Osteoblast (primary cell): ENCODE results near the gene HOXB2. TPM values are rescaled to one million over a fixed set of nuclear protein-coding genes. Genes with fewer than 3 reads are reported as not detected.

Experiments used
- DNase-seq: peaks from one replicate; pipeline ENCODE4 v3.0.0; 2011; ENCODE audit warnings: low spot score, mixed read lengths; ENCODE audit not compliant: insufficient read length; ENCODE audit errors: missing footprints
- H2AFZ ChIP-seq: 2 replicates; pipeline ENCODE4 v1.6.0; 2011; ENCODE audit warnings: mild to moderate bottlenecking, low read length
- H3K27ac ChIP-seq: 2 replicates; pipeline ENCODE4 v1.5.1; 2011; ENCODE audit warnings: mild to moderate bottlenecking, low read depth, low read length, moderate library complexity
- H3K27me3 ChIP-seq: 2 replicates; pipeline ENCODE4 v1.6.0; 2012; ENCODE audit warnings: mild to moderate bottlenecking, control low read depth, inconsistent platforms, low read length, moderate library complexity; ENCODE audit not compliant: insufficient read depth
- H3K36me3 ChIP-seq: 2 replicates; pipeline ENCODE4 v1.5.1; 2011; ENCODE audit warnings: mild to moderate bottlenecking, low read length, control low read depth, moderate library complexity; ENCODE audit not compliant: insufficient read depth
- H3K4me1 ChIP-seq: 2 replicates; pipeline ENCODE4 v1.5.1; 2011; ENCODE audit warnings: mild to moderate bottlenecking, low read length, control low read depth, moderate library complexity; ENCODE audit not compliant: insufficient read depth
- H3K4me2 ChIP-seq: 2 replicates; pipeline ENCODE4 v1.6.0; 2011; ENCODE audit warnings: mild to moderate bottlenecking, low read length; ENCODE audit not compliant: insufficient read depth
- H3K4me3 ChIP-seq: fragments of 200-600 bp; sonication (generic); 3 replicates; pipeline ENCODE4 v1.5.1; 2012; ENCODE audit warnings: mild to moderate bottlenecking, low read length, inconsistent platforms; ENCODE audit not compliant: insufficient read depth
- H3K79me2 ChIP-seq: 2 replicates; pipeline ENCODE4 v1.6.0; 2012; ENCODE audit warnings: mild to moderate bottlenecking, low read length, control low read depth, inconsistent platforms; ENCODE audit not compliant: insufficient read depth
- H3K9me3 ChIP-seq: 2 replicates; pipeline ENCODE4 v1.5.1; 2011; ENCODE audit warnings: low read depth, low read length, control low read depth
- H4K20me1 ChIP-seq: 2 replicates; pipeline ENCODE4 v1.6.0; 2012; ENCODE audit warnings: mild to moderate bottlenecking, low read length, control low read depth; ENCODE audit not compliant: insufficient read depth
- CTCF ChIP-seq: IDR thresholded peaks from 2 replicates; pipeline ENCODE4 v1.5.1; 2011; ENCODE audit warnings: mild to moderate bottlenecking, low read depth, low read length, moderate library complexity; ENCODE audit errors: extremely low read depth
- total RNA-seq: library from RNA; depleted of rRNA; stranded (reverse); fragments of >200 nt; gene quantifications from 2 replicates; pipeline ENCODE4 v1.2.3, GENCODE V29; 2012

Gene HOXB2
- total RNA-seq, 1 donor: 3.3 TPM

DNA sequence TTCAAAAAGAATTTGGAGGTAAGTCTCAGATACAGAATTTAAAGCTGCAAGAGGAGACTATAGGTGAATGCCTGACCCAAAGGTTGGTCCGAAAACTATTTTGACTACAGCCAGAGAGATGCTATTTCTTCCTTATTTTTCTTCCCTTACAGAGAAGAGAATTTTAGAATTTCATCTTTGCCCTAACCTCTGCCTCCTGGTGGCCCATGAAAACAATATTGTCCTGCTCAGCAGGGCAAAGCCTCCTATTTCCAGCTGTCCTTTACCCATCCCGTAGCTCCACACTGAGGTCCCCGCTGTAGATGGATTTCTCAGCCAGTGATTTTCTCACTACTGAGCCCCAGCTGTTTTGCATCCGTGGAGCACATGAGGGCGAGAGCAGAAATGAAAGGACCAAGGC lies 38.7 kb downstream of the HOXB2 start:
- Histone ChIP-seq H3K4me1 (peaks cover 11% of the 10 kb centered on the region), H3K79me2 (no peaks in the 10 kb centered on the region), H3K4me2 (no peak overlapping the region), H3K27ac (no peak overlapping the region), H4K20me1 (no peaks in the 10 kb centered on the region), H3K9me3 (no peaks in the 10 kb centered on the region), H3K27me3 (peaks cover 25% of the 10 kb centered on the region), H3K36me3 (no peaks in the 10 kb centered on the region), H3K4me3 (no peak overlapping the region), H2AFZ (no peak overlapping the region)
- TF ChIP-seq CTCF: no peak
- DNase-seq: no peak

- H3K36me3 ChIP-seq: no peaks in the 10 kb centered on the region
- H3K79me2 ChIP-seq: no peaks in the 10 kb centered on the region
- H3K4me3 ChIP-seq: no peak overlapping the region
- DNase-seq: no peak
- H3K9me3 ChIP-seq: no peaks in the 10 kb centered on the region
- no peaks in the 10 kb centered on the region for H4K20me1 ChIP-seq
- TF ChIP-seq CTCF: no peak
- no peak overlapping the region for H2AFZ ChIP-seq
- peaks cover 6% of the 10 kb centered on the region for H3K4me1 ChIP-seq
- H3K27me3 ChIP-seq: peaks cover 27% of the 10 kb centered on the region
- no peak overlapping the region for H3K27ac ChIP-seq
- H3K4me2 ChIP-seq: no peak overlapping the region
Observed at GRCh38 chr17:48505788-48506187, 39.1 kb downstream of the HOXB2 start.

GRCh38 chr17:48504953-48505352 lies 40.0 kb downstream of the HOXB2 start:
- Histone ChIP-seq H3K27me3 (peaks cover 27% of the 10 kb centered on the region), H3K79me2 (no peaks in the 10 kb centered on the region), H4K20me1 (no peaks in the 10 kb centered on the region), H3K27ac (no peak overlapping the region), H2AFZ (no peak overlapping the region), H3K4me2 (no peak overlapping the region), H3K4me3 (no peak overlapping the region), H3K36me3 (no peaks in the 10 kb centered on the region), H3K9me3 (no peaks in the 10 kb centered on the region), H3K4me1 (peaks cover 5% of the 10 kb centered on the region)
- DNase-seq: no peak
- no peak for TF ChIP-seq CTCF

- DNase-seq: no peak
- Histone ChIP-seq H3K9me3 (no peaks in the 10 kb centered on the region), H3K36me3 (no peaks in the 10 kb centered on the region), H2AFZ (no peak overlapping the region), H3K27me3 (peaks cover 27% of the 10 kb centered on the region), H3K4me2 (no peak overlapping the region), H3K79me2 (no peaks in the 10 kb centered on the region), H3K4me1 (peaks cover 5% of the 10 kb centered on the region), H4K20me1 (no peaks in the 10 kb centered on the region), H3K4me3 (no peak overlapping the region), H3K27ac (no peak overlapping the region)
- no peak for TF ChIP-seq CTCF
Observed at GRCh38 chr17:48503747-48504146, 41.2 kb downstream of the HOXB2 start.
